ENCODE data around the gene NFIC.

DNA sequence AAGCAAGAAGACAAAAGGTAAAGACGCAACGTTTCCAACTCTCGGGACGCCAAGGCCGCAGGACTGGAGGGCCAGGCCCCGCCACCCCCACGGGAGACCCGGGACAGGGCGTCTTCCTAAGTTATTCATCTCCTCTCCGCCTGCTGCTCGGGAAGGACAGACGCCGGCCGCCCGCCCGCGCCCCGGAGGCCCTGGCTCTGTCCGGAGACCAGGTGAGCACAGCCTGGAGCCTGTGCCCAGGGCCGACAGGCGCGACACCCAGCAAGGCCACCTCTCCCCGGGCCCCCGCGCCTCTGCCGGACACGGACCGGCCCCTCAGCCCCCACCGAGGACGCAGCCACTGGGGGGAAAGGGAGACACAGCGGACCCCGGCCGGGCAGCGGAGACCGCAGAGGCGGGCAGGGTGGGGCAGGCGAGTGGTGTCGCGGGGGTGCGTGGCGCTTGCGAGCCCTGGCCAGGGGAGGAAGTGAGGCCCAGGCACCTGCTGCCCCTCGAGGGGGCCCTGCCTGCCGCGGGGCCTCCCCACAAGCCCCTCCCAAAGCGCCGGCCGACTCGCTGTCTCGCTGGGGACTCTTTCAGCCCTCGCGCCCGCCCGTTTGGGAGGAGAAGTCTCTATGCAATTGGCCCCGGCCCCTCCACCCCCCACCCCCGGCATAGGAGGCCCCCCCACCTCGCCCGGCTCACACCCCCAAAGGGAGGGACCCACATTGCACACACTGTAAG lies 96.8 kb downstream of the NFIC start:
- TF ChIP-seq, protein P1, sequence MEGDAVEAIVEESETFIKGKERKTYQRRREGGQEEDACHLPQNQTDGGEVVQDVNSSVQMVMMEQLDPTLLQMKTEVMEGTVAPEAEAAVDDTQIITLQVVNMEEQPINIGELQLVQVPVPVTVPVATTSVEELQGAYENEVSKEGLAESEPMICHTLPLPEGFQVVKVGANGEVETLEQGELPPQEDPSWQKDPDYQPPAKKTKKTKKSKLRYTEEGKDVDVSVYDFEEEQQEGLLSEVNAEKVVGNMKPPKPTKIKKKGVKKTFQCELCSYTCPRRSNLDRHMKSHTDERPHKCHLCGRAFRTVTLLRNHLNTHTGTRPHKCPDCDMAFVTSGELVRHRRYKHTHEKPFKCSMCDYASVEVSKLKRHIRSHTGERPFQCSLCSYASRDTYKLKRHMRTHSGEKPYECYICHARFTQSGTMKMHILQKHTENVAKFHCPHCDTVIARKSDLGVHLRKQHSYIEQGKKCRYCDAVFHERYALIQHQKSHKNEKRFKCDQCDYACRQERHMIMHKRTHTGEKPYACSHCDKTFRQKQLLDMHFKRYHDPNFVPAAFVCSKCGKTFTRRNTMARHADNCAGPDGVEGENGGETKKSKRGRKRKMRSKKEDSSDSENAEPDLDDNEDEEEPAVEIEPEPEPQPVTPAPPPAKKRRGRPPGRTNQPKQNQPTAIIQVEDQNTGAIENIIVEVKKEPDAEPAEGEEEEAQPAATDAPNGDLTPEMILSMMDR (IDR thresholded peaks at IDR 0.05; ENCODE audit: poor library complexity, severe bottlenecking): no peak
- no peak for TF ChIP-seq POLR2AphosphoS5 (IDR thresholded peaks at IDR 0.05)
- no peak for TF ChIP-seq EZH2 (IDR thresholded peaks at IDR 0.05; ENCODE audit: borderline replicate concordance, insufficient read depth, low read length, poor library complexity, severe bottlenecking)
- no peak for TF ChIP-seq MXI1 (conservative IDR thresholded peaks at IDR 0.05; ENCODE audit: poor library complexity, severe bottlenecking)
- TF ChIP-seq TAF1 (IDR thresholded peaks at IDR 0.05; ENCODE audit: low read depth): no peak
